GM21737 (cell line): ENCODE data around the gene CNGA2.

Source experiments
- ATAC-seq: cut with Tn5 transposase; IDR thresholded peaks from one replicate; pipeline ENCODE4 v1.9.1; 2021; ENCODE audit warnings: mild to moderate bottlenecking, moderate library complexity; ENCODE audit not compliant: unreplicated experiment

Gene CNGA2

DNA sequence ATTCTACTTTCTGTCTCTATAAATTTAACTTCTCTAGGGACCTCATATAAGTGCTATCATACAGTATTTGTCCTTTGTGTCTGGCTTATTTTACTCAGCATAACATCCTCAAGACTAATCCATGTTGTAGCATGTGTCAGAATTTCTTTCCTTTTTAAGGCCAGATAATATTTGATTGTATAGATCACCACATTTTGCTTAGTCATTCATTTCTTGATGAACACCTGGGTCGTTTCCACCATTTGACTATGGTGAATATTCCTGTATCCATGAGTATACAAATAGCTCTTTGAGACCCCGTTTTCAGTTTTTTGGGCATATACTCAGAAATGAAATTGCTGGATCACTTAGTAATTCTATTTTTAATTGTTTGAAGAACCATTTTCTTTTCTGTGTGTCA lies 12.0 kb downstream of the CNGA2 start:
- no peak for ATAC-seq

DNA sequence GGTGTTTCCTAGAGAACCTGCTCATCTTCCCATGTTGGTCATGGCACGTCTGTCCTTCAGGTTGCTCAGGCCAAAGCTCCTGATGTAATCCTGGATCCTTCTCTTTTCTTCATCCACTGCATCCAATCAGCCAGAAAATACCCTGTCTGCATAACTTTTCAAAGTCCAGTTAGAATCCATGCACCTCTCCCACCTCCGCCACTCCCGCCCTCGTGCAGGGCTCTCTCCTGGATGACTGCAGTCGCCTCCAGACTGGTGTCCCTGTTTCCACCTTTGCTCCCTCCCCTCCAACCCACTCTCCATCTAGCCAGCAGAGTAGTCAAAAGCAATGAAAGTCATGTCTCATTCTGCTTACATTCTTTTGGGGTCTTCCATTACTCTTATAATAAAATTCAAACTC lies 16.0 kb downstream of the CNGA2 start:
- no peak for ATAC-seq

DNA sequence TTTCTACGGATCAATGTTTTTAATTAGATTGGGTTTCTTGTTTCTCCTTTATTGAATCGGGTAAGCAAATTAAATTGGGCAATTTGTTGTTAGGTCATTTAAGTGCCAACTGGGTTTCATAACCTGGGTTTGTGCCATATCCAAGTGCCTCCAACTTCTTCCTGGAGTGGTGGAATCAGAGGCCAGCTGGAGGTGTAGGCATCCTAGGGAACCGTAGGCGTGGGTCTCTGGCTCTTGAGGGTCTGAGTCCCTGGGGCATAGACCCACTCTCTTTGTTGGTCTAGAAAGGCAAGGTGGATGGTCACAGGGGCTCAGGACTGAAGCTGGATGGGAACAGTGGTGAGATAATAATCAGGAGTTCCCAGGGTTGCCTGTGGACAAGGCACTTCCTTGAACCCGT lies 18.3 kb downstream of the CNGA2 start:
- ATAC-seq: no peak

DNA sequence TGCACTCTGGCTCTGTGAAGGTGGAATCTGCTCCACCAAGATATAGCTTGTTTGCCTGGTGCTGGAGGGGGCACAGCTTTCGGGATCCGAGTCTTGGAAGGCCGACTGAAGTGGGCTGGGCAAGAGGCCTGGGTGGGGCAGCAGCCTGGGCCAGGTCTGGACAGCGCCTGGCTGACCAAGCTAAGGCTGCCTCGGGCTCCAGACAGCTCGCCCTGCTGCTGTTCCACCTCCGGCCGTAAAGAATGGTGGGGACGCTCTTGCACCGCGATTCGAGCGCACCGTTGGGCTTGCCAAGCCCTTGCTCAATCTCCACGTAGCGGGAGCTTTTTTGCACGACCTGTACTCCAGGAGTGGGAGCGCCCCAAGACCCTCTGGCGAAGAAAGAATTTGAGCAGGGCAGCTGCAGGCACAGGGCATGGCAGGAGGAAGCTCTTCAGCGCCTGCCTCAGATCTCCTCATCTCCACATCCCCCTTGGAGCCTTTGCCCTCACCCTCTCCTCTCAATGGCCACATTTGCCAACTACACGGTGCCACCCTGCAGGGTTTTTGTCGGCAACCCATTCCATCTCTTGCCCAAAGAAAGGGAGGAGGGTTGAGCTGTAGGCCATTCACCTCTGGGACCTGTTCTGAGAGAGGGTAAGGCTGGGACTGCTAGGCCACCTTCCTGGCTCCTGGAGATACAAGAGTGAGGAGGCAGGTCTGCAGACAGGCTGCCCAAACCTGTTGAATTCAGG lies 18.9 kb downstream of the CNGA2 start:
- no peak for ATAC-seq

DNA sequence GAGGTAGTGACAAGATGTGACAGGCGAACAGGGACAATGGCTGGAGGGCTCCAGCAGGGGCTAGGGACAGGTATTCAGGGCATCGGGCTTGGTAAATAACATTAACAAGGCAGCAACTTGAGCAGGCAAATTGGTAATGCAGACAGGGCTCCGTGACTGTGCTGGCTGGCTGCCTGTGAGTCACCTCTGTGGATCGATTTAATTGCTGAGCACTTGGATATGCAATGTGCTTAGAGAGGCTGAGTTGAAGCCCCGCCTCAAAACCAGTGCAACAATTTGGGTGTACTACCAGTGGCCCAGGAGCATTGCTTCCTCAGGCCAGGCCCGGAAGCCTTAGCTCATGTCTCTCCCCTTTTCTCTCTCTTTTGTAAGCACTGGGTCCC lies 19.5 kb downstream of the CNGA2 start:
- ATAC-seq: no peak

DNA sequence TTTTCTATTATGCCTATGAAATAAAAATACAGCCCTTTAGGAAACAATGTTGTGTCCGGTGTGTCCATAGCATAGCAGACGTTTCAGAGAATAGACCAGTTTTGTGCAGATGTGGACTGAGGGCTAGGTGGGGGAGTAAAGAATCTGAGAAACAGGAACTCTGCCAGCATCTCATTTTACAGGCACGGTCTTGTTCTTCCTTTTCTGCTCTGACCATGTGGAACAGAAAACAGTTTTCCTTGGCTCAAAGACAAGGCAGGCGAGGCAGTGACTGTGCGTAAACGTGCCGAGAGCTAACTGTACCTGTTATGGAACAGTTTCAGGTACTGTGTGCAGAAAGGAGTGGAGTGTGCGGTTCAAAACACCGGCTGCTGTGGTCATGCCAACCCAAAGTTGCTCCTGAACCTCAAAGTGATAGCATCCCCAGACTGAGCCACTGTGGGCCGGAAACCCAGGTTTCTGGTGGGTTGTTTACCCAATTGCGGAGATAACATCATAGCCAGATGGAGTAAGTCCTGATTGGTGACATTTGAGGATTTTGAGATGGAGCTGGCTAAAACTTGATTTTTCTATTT lies 20.2 kb downstream of the CNGA2 start:
- no peak for ATAC-seq

DNA sequence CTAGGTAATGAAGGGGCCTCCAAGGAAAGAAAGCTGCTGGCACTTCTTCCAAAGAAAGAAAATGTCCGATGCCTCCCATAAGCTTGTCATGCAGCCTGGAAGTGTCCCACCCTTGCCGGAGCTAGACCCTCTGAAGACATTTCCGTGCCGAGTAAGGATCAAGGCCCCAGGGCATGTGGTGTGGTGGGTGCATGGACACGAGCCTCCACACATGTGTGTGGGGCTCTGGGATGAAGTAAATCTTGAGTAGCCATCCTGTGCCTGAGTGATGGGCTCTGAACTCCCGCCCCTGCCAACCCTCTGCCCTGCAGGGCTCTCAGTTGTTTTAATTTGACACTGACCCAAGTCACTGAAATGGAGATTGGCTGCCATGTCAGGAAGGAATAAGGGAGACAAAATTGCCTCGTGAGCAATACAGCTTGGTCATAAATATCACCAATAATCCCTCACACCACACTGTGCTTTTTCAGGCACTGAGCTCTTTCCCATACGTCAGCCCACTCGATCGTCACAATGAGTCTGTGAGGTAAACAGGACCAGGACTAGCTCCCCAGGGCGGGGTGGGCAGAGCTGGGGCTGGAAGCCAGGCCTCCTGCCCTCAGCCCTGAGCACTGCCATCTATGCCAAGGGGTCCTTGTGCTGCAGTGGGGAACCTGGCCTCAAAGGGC lies 24.6 kb downstream of the CNGA2 start:
- no peak for ATAC-seq

DNA sequence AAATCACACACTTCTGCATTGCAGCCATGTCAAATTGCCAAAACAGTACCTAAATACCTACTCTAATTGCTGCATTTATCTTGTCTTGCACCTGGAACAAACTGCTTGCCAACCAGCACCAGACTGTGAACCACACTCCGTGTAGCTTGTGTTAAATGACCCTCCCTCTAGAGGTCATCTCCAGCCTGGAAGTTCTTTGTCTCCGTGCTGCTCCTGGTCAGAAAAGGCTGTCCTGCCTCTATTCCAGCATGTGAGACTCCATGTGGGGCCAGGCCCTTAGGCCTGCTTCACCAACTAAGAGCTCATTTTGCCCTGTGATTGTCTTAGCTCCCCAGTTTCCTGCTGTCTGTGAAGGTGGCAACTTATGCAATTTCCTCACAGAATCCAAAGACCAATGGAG lies 28.3 kb downstream of the CNGA2 start:
- no peak for ATAC-seq

DNA sequence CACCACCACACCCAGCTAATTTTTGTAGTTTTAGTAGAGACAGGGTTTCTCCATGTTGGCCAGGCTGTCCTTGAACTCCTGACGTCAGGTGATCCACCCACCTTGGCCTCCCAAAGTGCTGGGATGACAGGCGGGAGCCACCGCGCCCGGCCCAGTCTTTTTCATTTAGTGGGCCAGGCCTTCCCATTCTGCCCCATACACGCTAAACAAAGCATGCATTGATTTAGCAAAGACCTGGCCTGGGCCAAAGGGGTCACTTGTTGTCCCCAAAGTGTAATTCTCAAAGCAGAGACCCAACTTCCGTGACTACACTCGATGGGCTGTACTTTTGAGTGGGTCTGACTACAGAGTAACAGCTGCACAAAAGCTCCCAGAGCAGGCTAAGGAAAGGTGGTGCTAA lies 29.2 kb downstream of the CNGA2 start:
- no peak for ATAC-seq

DNA sequence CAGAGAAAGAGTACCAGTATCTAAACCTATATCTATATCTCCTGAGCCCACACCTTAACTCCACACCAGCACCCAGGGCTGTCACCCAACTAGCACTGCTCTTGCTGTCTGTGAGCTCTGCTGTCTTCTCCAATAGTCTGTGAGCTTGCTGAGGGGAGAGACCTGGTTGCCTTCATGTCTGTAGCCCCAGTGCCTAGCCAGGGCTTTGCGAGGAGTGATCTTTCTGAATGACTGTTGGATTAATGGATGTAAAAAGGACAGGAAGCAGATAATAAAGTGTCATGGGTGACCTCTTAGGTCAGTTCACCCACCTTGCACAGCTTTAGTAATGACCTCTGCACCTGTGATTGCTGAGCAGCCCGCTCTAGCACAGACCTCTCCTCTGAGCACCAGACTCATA lies 30.5 kb downstream of the CNGA2 start:
- no peak for ATAC-seq

DNA sequence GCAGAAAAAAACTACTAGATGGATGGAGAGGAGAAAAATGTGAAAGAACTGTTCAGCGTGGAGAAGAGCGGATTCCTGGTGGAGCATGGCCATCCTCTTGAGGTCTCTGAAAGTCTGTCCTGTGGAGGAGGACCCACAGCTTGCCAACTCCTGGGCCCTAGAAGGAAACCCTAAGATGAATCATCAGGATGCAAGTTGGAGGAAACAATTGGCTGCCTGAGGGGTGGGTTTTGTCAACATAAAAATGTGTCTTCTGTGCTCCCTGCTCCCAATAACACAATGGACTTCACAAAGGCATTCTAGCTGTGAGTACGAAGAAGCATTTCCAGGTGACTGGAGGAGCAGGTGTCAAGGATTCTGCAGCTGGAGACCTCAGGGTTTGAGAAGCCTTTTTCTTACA lies 37.2 kb downstream of the CNGA2 start:
- ATAC-seq: no peak

DNA sequence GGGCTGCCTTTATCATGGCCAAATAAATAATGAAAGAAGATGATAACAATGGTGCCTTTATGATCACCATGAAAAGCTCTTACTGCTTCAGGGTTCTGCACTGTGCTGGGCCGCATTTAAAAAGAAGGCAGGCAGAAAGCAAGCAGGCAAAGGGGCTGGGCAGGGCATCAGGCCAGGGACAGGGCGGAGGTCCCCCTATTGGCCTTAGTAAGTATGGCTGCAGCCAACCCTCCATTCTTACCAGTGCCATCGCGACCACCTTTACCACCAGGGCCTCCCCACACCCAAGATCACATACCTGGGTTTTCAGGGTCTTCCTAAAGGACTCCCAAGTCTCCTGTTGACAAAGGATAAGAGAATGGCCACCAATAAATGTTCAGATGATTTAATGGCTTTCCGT lies 38.9 kb downstream of the CNGA2 start:
- no peak for ATAC-seq

DNA sequence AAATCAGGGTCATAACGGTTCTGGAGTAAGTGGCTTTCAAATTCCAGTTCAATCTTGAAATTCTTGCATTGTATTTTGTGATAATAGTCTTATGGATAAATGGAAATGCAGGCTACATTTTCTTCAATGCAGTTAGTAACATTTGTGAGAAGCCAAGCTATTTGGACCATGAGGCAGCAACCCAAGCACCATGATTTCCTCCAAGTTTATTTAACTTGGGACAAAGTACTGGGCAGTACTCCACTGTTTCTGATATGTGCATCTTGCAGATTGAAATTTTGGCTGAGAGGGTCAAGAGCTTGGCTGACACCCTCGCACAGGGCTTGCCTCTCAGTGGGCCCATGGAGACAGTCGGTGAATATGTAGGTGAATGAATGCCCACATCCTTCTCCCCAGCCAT lies 39.9 kb downstream of the CNGA2 start:
- no peak for ATAC-seq

DNA sequence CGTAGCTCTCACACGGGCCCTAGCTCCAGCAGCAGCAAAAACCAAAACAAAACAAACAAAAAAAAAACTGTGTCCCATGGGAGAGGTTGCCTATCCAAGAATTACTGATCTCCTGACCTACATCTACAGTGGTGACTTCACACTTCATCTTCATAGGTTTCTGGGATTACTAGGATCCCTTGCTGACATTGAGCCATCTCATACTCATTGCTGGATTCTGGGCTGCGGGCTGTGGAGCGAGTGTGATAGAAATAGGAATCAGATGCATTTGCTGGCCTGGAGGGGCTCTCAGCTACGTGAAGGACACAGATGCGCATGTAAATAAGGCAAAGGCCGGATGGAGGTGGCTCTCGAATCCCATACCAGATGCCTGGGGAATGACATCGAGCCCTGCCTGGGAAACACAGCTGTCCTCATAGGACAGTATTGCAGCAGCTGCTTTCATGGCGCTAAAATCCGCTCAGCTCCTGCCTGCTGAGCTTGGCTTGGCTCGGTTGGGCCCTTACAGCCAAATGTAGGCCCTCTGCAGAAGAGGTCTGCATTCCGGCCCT lies 41.7 kb downstream of the CNGA2 start:
- ATAC-seq: no peak

DNA sequence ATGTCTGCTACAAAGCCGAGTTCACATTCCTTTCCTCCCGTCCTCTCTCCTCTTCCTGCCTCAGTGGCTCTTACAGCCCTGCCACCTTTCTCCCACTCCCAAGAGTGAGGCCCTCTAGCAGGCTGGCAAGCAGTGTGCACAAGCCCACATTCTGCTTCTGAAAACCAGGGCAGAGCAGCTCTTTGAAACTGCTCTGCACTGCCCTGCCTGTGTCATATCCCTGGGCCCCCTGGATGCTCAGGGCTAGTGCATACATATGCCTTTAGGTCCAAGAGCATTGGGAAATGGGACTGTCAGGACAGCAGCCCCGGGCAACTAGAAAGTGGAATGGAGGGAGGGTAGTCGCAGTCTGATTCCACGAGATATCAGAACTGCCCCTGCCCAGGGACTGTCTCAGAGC lies 42.4 kb downstream of the CNGA2 start:
- ATAC-seq: no peak

DNA sequence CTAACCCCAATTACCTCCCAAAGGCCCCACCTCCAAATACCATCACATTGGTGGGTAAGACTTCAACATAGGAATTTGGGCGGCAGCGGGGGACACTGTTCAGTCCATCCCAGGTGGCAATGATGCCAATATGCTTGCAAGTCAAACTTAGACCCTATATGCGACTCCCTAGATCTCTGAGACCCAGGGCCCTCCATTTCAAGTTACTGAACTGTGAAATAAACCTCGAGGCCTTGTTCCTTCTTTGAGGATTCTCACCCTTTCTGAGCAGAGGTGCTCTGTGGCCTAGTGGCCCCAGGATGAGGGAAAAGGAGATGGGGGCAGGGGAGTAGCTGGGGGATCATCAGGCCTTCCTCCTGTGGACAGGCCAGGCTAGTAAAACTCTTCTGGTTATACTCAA lies 44.7 kb downstream of the CNGA2 start:
- no peak for ATAC-seq

DNA sequence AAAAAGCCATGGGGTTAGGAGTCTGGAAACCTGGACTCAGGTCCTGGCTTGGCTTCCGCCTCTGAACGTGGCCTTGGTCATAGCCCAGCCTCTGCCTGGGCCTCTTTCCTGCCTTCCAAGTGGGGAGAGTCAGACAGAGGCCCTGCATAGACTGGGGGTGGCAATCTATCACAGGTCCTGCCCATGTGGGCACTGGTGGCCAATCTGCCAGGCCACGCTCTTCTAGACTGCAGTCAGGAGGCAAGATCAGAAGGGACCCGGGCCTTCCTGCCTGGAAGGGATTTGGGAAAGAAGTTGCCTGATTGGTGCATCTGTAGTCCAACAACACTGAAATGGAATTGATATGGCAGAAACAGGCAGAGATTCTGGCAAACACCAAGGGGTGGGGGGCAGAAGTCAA lies 46.1 kb downstream of the CNGA2 start:
- no peak for ATAC-seq

DNA sequence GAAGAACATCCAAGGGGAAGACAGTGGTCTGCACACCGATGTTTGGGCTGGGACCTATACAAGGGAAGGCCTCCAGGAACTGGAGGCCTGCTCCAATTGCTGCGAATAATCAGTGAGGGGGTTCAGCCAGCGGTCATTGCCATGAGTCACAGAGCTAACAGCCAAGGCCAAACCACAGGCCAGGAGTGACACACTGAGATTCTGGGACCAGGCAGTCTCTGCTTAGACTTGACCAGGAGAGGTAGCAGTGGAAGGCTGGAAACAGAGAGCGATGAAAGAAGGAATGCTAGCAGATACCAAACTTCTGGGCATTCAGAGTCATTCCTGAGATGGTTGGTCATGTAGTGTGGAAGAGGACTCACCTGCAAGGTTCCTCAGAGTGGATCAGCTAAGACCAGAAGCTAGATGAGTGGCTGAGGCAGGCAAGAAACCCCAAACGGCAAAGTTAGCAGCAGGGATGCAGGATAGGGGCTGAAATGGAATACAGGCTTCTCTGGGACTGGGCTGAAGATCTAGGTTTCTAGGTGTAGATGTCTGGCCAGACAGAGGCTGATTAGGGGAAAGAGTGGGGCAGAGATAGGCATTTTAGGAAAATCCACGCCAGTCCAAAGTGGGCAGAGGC lies 54.7 kb downstream of the CNGA2 start:
- ATAC-seq: no peak

DNA sequence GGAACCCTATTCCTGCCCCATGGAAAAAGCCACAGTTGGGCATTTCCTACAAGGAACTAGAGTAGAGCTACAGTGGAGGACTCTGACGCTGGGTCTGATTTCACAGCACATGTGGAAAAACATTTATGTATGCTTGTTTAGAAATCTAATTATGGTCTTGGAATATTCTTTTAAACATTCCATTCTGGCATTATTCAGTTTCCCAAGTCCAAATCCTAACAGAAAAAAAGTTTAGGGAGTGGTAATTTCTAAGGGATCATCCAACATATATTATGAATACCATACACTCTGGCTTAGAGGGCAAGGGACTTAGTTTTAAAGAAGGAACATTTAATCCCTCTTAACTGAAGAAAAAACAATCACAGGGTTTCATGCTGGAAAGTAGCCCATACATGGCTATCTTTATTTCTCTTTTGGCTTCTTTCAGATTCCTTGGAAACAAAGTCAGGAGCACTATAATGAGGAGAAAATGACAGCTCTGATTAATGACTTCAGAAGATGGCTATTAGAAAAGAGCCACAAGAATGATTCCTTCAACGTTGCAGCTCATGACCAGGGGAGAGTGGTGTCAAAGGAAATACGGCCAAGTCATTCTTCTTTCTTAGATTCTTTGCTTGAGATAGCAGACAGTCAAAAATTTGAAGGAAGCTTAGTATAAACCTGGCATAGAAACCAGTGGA lies 56.1 kb downstream of the CNGA2 start:
- ATAC-seq: no peak

DNA sequence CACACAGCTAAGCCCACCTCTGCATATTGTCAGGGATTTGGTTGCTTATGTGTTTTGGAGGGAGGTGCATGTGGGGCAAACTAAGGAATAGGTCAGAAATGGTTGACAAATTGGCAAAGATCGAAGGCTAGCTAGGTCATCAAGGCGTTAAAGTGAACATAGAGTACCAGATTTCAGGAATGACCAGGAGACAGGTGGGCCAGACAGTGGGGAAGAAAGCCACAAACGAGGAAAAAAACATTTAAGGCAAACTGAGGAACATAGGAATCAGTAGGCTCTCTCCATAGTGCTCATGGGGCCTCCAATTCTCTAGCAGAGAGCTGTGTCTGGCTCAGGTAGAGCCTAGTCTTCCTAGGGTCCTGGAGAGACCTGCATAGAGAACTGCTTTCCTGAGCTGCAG lies 57.4 kb downstream of the CNGA2 start:
- ATAC-seq: no peak

DNA sequence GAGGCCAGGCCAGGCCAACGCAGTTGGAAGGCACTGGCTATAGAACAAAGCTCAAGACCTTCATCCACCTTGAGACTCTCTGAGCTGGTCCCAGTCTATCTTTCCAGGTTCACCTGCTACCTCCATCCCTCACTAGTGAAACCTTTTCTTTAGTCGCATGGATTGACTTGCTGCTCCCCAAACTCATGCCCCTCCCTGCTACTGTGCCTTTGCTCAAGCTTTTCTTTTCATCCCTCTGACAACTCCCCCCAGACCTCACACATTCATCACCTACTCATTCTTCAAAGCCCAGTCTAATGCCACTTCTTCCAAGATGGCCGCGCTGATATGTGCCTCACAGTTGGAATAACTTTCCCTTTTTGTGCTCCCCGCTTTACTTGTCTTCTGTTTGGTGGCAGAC lies 58.0 kb downstream of the CNGA2 start:
- no peak for ATAC-seq
